Right lobe of liver (tissue), 6 donors: ENCODE results near the gene ALG14. TPM values are rescaled to one million over a fixed set of nuclear protein-coding genes. Genes with fewer than 3 reads are reported as not detected.
A peak's percentile ranks its signal among the peaks of the same experiment; 100 is the strongest.

Source experiments
- ATAC-seq, 4 donors: fragments of 200-7000 bp; cut with Tn5 transposase; one replicate each; pipeline ENCODE4 v1.9.1; 2020; ENCODE audit warnings: mild to moderate bottlenecking in 4 of 4, moderate library complexity in 4 of 4
- DNase-seq, 3 donors: peaks; one replicate each; pipeline ENCODE4 v3.0.0-alpha.2; 2020
- H3K27ac ChIP-seq, 3 donors: fragments of 200-600 bp; one replicate each; pipeline ENCODE4 v1.8.0; 2022
- H3K27me3 ChIP-seq, 2 donors: fragments of 200-600 bp; one replicate each; pipeline ENCODE4 v1.8.0; 2022
- H3K36me3 ChIP-seq, 4 donors: fragments of 200-600 bp; sonication (generic) in 1 of 4; one replicate each; pipeline versions ENCODE4 v1.5.1 to v1.8.0; 2017 to 2022; ENCODE audit warnings: control low read depth in 1 of 4
- H3K4me1 ChIP-seq, 4 donors: fragments of 200-600 bp; sonication (generic) in 1 of 4; one replicate each; pipeline versions ENCODE4 v1.5.1 to v1.8.0; 2017 to 2022; ENCODE audit warnings: control low read depth in 1 of 4
- H3K4me3 ChIP-seq, 3 donors: fragments of 200-600 bp; one replicate each; pipeline ENCODE4 v1.8.0; 2022
- H3K9me3 ChIP-seq, 4 donors: fragments of 200-600 bp; sonication (generic) in 1 of 4; one replicate each; pipeline versions ENCODE4 v1.5.1 to v1.8.0; 2017 to 2022; ENCODE audit warnings: control low read depth in 1 of 4
- CTCF ChIP-seq, 4 donors: fragments of 200-600 bp in 3 of 4; fragments of 450-650 bp in 1 of 4; IDR thresholded peaks; one replicate each; pipeline versions ENCODE4 v1.5.1 to v1.8.0; 2016 to 2022; ENCODE audit warnings: antibody characterized with exemption in 4 of 4, mild to moderate bottlenecking in 2 of 4
- POLR2A ChIP-seq: fragments of 450-650 bp; IDR thresholded peaks from one replicate; pipeline ENCODE4 v1.6.1; 2017; ENCODE audit warnings: antibody characterized with exemption, mild to moderate bottlenecking
- WGBS: methylation state at CpG from one replicate; pipeline ENCODE4 v1.1.6; 2018; ENCODE audit warnings: low coverage, low lambda C conversion rate; ENCODE audit not compliant: insufficient coverage; ENCODE audit errors: missing lambda C conversion rate; 5-methylcytosine and 5-hydroxymethylcytosine counted together
- intact Hi-C, 2 donors: fragments of 100-400 bp; cut with DNase I; formaldehyde crosslinking; loops; one replicate each; pipeline versions ENCODE4 v1.11.2 to v1.14.1; 2022
- long read RNA-seq: library from polyadenylated mRNA; unstranded; transcript quantifications from one replicate; pipeline ENCODE4 v2.0.0, GENCODE V29; 2019
- total RNA-seq, 6 experiments: library from RNA; depleted of rRNA in 2 of 6; stranded (reverse); fragments of >200 nt in 2 of 6; fragmentation: NEBNext Ultra II Directional in 3 of 6; extraction: Animal tissue kit (Norgen Biotek cat#: 25700) in 3 of 6; gene quantifications; one replicate each; pipeline versions ENCODE4 v1.1.0 to v1.2.4, GENCODE V29; 2016 to 2023
- donor health status: DM: no; HTN: yes; CAD: no.
- donor health status: DM: no; HTN: no; CAD: no.
- donor health status: DM: no; HTN: no; CAD: no.
- donor health status: DM: no; HTN: yes; CAD: no.
- donor health status: DM: no; HTN: yes; CAD: no.

Gene ALG14
- total RNA-seq = 1 to 10 TPM; 1.5 to 8.3 (median 5.0) TPM
- long read RNA-seq, full-length matches to known transcripts = 10 of 11 reads
- long read RNA-seq, partial matches to known transcripts = 0 of 11 reads
- long read RNA-seq, other reads (novel, unspliced or antisense) = 1 of 11 reads

GRCh38 chr1:95072532-95073419, at the start of gene ALG14:
Gene ALG14 (minus strand): TSS chr1:95072951. CDS start chr1:95072898, 53 bp downstream.
- Histone ChIP-seq H3K4me1 (peaks cover 0 to 27% (median 12%) of the 10 kb centered on the region in 4 donors), H3K27ac (peak within 1 kb of the TSS; percentile 93 to 96 (median 94)), H3K4me3 (peak within 1 kb of the TSS; percentile 67 to 70 (median 70)), H3K36me3 (no peaks in the 10 kb centered on the region), H3K9me3 (no peaks in the 10 kb centered on the region), H3K27me3 (no peaks in the 10 kb centered on the region)
- DNase-seq (peak; percentile 93 to 96 (median 96)), ATAC-seq (peak; percentile 91 to 98 (median 92))
- under 1% methylated on average over 40 of the region's 53 CpGs for WGBS
- intact Hi-C loops = no loop called here
- peak; percentile 68 for TF ChIP-seq POLR2A
- TF ChIP-seq CTCF (IDR thresholded peaks at IDR 0.05) = no peak

- TF ChIP-seq POLR2A (no peak), CTCF (IDR thresholded peaks at IDR 0.05) (no peak)
- Histone ChIP-seq H3K4me1 (peaks cover 0 to 55% (median 16%) of the 10 kb centered on the region in 4 donors), H3K36me3 (no peaks in the 10 kb centered on the region), H3K9me3 (no peaks in the 10 kb centered on the region), H3K4me3 (peak overlapping the region in 1 of 3 donors; percentile 12), H3K27me3 (no peaks in the 10 kb centered on the region), H3K27ac (peak overlapping the region; percentile 63 to 93 (median 88))
- ATAC-seq (peak; percentile 72 to 87 (median 84)), DNase-seq (peak; percentile 67 to 88 (median 87))
- 18% methylated on average over 8 of the region's 8 CpGs for WGBS
- intact Hi-C loops = no loop called here
Measured at GRCh38 chr1:95122151-95122697, 49.5 kb upstream of the ALG14 start.

GRCh38 chr1:95119273-95119672, 46.5 kb upstream of the ALG14 start:
- Histone ChIP-seq H3K4me1 (peaks cover 0 to 51% (median 18%) of the 10 kb centered on the region in 4 donors), H3K4me3 (peak overlapping the region in 2 of 3 donors; percentile 70 to 77), H3K36me3 (no peaks in the 10 kb centered on the region), H3K27ac (peak overlapping the region; percentile 30 to 93 (median 88)), H3K27me3 (no peaks in the 10 kb centered on the region), H3K9me3 (no peaks in the 10 kb centered on the region)
- TF ChIP-seq CTCF (IDR thresholded peaks at IDR 0.05) = no peak
- TF ChIP-seq POLR2A = no peak
- intact Hi-C loops = no loop called here
- no peak for DNase-seq
- ATAC-seq = no peak

- H3K4me3 ChIP-seq = peak overlapping the region; percentile 70 to 77 (median 70)
- peak overlapping the region in 2 of 3 donors; percentile 88 to 93 for H3K27ac ChIP-seq
- WGBS = 16% methylated on average over 6 of the region's 6 CpGs
- intact Hi-C loops = no loop called here
- no peak for ATAC-seq
- H3K27me3 ChIP-seq = no peaks in the 10 kb centered on the region
- H3K9me3 ChIP-seq = no peaks in the 10 kb centered on the region
- no peak for TF ChIP-seq CTCF (IDR thresholded peaks at IDR 0.05)
- no peak for TF ChIP-seq POLR2A
- H3K4me1 ChIP-seq = peaks cover 0 to 45% (median 15%) of the 10 kb centered on the region in 4 donors
- no peak for DNase-seq
- H3K36me3 ChIP-seq = no peaks in the 10 kb centered on the region
Measured at GRCh38 chr1:95118710-95119109, 46.0 kb upstream of the ALG14 start.
